H1 (cell line): ENCODE data around the gene ARHGAP28. TPM values are rescaled to one million over a fixed set of nuclear protein-coding genes. Genes with fewer than 3 reads are reported as not detected.

Source experiments
- HDAC6 ChIP-seq: IDR thresholded peaks from one replicate; pipeline ENCODE4 v1.7.1; 2012; ENCODE audit warnings: low read depth, mild to moderate bottlenecking, inconsistent platforms, low read length, moderate library complexity
- KDM4A ChIP-seq: IDR thresholded peaks from one replicate; pipeline ENCODE4 v1.7.1; 2012; ENCODE audit warnings: low read depth, mild to moderate bottlenecking, moderate library complexity, low read length, inconsistent platforms; ENCODE audit not compliant: severe bottlenecking
- NRF1 ChIP-seq: IDR thresholded peaks from 2 replicates; pipeline ENCODE4 v1.6.1; 2011; ENCODE audit warnings: mild to moderate bottlenecking, low read depth, low read length, improper control_type of control experiment
- SAP30 ChIP-seq: fragments of 300-600 bp; sonication (generic); IDR thresholded peaks from 2 replicates; pipeline ENCODE4 v1.7.1; 2012; ENCODE audit warnings: low read length, moderate library complexity, mild to moderate bottlenecking, inconsistent platforms; ENCODE audit not compliant: insufficient read depth, insufficient replicate concordance
- polyA plus RNA-seq, 7 experiments: library from polyadenylated mRNA; depleted of rRNA in 3 of 7; stranded (reverse) in 5 of 7; unstranded in 2 of 7; fragments of >200 nt in 5 of 7; fragments of 200-250 nt in 2 of 7; gene quantifications; 1 replicate in 5 of 7; 2 replicates in 1 of 7; 4 replicates in 1 of 7; pipeline versions ENCODE4 v1.2.1 to v1.2.3, GENCODE V29; 2011 to 2013; ENCODE audit warnings: missing spikeins in 2 of 7, mixed read lengths in 2 of 7
- total RNA-seq: library from RNA; stranded (reverse); fragmentation: NEBNext Ultra II Directional; extraction: Animal tissue kit (Norgen Biotek cat#: 25700); gene quantifications from 2 replicates; pipeline ENCODE4 v1.2.1, GENCODE V29; 2021

ARHGAP28 gene
- total and polyA plus RNA-seq, 2 of the 8 experiments (the other 6 are each of a cell fraction or from before 2014, with no cell fraction given), result 2.9 to 14.4 TPM

GRCh38 chr18:6750411-6750810 lies 20.9 kb downstream of the ARHGAP28 start (continued):
- TF ChIP-seq NRF1, result no peak
- TF ChIP-seq SAP30, result no peak
- TF ChIP-seq HDAC6, result no peak
- TF ChIP-seq KDM4A, result no peak
